ENCODE results near the gene UBALD1. TPM values are rescaled to one million over a fixed set of nuclear protein-coding genes. Genes with fewer than 3 reads are reported as not detected.

The UBALD1 gene
- total and polyA plus RNA-seq, 7 donors = 13.6 to 47.5 (median 32.9) TPM

- ATAC-seq (no peak), DNase-seq (no peak)
- TF ChIP-seq CTCF (IDR thresholded peaks at IDR 0.05) = no peak
- Histone ChIP-seq H3K36me3 (ENCODE audit: insufficient read depth in 1 of 2, low read depth in 1 of 2) (peaks cover 4 to 89% of the 10 kb centered on the region in 2 donors), H3K27ac (no peak overlapping the region), H3K4me1 (no peaks in the 10 kb centered on the region), H3K4me3 (no peak overlapping the region), H3K27me3 (ENCODE audit: insufficient read depth in 3 of 3, low read length in 2 of 3) (no peaks in the 10 kb centered on the region), H3K9me3 (no peaks in the 10 kb centered on the region)
- intact Hi-C loops (cut with DNase I) = no loop called here
- WGBS, 3 donors = 95 to 96% (median 96%) methylated on average over 6 of the region's 6 CpGs
Measured at GRCh38 chr16:4655801-4656200, 41.1 kb upstream of the UBALD1 start.

GRCh38 chr16:4654964-4655590, 40.4 kb upstream of the UBALD1 start:
- 90 to 95% (median 92%) methylated on average over 12 of the region's 12 CpGs for WGBS, 3 donors
- no peaks in the 10 kb centered on the region for H3K27me3 ChIP-seq (ENCODE audit: insufficient read depth in 3 of 3, low read length in 2 of 3)
- no peaks in the 10 kb centered on the region for H3K9me3 ChIP-seq
- no peaks in the 10 kb centered on the region for H3K4me1 ChIP-seq
- no peak for DNase-seq
- peaks cover 4 to 94% of the 10 kb centered on the region in 2 donors for H3K36me3 ChIP-seq (ENCODE audit: insufficient read depth in 1 of 2, low read depth in 1 of 2)
- H3K4me3 ChIP-seq = no peak overlapping the region
- no peak for ATAC-seq
- TF ChIP-seq CTCF (IDR thresholded peaks at IDR 0.05) = no peak
- intact Hi-C loops (cut with DNase I) = no loop called here
- no peak overlapping the region for H3K27ac ChIP-seq

- no peaks in the 10 kb centered on the region for H3K9me3 ChIP-seq
- ATAC-seq (no peak), DNase-seq (no peak)
- WGBS, 3 donors = 79 to 84% (median 81%) methylated on average over 16 of the region's 16 CpGs
- H3K4me1 ChIP-seq = no peaks in the 10 kb centered on the region
- TF ChIP-seq CTCF (IDR thresholded peaks at IDR 0.05) = no peak
- peaks cover 4 to 90% of the 10 kb centered on the region in 2 donors for H3K36me3 ChIP-seq (ENCODE audit: insufficient read depth in 1 of 2, low read depth in 1 of 2)
- intact Hi-C loops (cut with DNase I) = no loop called here
- no peak overlapping the region for H3K27ac ChIP-seq
- H3K4me3 ChIP-seq = no peak overlapping the region
- no peaks in the 10 kb centered on the region for H3K27me3 ChIP-seq (ENCODE audit: insufficient read depth in 3 of 3, low read length in 2 of 3)
Measured at GRCh38 chr16:4654011-4654963, 39.6 kb upstream of the UBALD1 start.

- DNase-seq (no peak), ATAC-seq (no peak)
- Histone ChIP-seq H3K9me3 (no peaks in the 10 kb centered on the region), H3K27ac (no peak overlapping the region), H3K4me1 (no peaks in the 10 kb centered on the region), H3K36me3 (ENCODE audit: insufficient read depth in 1 of 2, low read depth in 1 of 2) (peaks cover 4 to 73% of the 10 kb centered on the region in 2 donors), H3K27me3 (ENCODE audit: insufficient read depth in 3 of 3, low read length in 2 of 3) (no peaks in the 10 kb centered on the region), H3K4me3 (no peak overlapping the region)
- intact Hi-C loops (cut with DNase I) = no loop called here
- 92 to 95% (median 94%) methylated on average over 24 to 25 of the region's 25 CpGs for WGBS, 3 donors
- TF ChIP-seq CTCF (IDR thresholded peaks at IDR 0.05) = no peak
Measured at GRCh38 chr16:4652561-4652960, 37.9 kb upstream of the UBALD1 start.
